ENCODE results near the gene ERI2. TPM values are rescaled to one million over a fixed set of nuclear protein-coding genes. Genes with fewer than 3 reads are reported as not detected.
"Not testable (repeated sequence)": the region's sequence is repeated elsewhere in the genome, so short reads cannot be mapped to it uniquely, and the experiment has no call there.

The ERI2 gene
- total and polyA plus RNA-seq, 10 donors = 2.5 to 15.3 (median 8.0) TPM

DNA sequence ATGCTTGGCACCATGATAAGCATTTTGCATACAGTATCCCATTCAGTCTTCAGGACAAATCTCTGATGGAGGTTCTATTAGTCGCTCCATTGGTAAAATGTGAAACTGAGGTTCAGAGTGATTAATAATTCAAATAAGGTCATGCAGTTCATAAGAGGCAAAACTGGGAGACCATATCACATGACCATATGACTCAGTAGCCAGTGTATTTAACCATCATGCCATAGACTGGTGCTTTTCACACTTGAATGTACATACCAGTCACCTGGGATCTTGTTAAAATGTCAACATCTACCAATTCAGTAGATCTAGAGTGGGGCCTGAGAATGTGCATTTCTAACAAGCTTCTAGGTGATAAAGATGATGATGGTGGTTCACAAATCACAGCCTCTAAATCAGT lies 38.2 kb downstream of the ERI2 start:
- Histone ChIP-seq H3K27me3 (replicated peaks in 1 of 7) (no peaks in the 10 kb centered on the region), H3K4me1 (peaks cover 0 to 14% (median 9%) of the 10 kb centered on the region in 6 donors), H3K9me3 (no peaks in the 10 kb centered on the region), H3K4me3 (no peak overlapping the region), H3K36me3 (no peaks in the 10 kb centered on the region), H3K27ac (no peak overlapping the region)
- WGBS, 5 donors = 87 to 100% (median 96%) methylated on average over 1 of the region's 1 CpG
- intact Hi-C loops (cut with DNase I; ENCODE audit: low total_unique reads) = no loop called here
- no peak for DNase-seq
- TF ChIP-seq POLR2AphosphoS5 (IDR thresholded peaks at IDR 0.05) (no peak), POLR2A (IDR thresholded peaks at IDR 0.05) (no peak)
- TF ChIP-seq, protein P1, sequence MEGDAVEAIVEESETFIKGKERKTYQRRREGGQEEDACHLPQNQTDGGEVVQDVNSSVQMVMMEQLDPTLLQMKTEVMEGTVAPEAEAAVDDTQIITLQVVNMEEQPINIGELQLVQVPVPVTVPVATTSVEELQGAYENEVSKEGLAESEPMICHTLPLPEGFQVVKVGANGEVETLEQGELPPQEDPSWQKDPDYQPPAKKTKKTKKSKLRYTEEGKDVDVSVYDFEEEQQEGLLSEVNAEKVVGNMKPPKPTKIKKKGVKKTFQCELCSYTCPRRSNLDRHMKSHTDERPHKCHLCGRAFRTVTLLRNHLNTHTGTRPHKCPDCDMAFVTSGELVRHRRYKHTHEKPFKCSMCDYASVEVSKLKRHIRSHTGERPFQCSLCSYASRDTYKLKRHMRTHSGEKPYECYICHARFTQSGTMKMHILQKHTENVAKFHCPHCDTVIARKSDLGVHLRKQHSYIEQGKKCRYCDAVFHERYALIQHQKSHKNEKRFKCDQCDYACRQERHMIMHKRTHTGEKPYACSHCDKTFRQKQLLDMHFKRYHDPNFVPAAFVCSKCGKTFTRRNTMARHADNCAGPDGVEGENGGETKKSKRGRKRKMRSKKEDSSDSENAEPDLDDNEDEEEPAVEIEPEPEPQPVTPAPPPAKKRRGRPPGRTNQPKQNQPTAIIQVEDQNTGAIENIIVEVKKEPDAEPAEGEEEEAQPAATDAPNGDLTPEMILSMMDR (IDR thresholded peaks at IDR 0.05 in 8 of 11, conservative IDR thresholded peaks at IDR 0.05 in 3 of 11) = no peak

DNA sequence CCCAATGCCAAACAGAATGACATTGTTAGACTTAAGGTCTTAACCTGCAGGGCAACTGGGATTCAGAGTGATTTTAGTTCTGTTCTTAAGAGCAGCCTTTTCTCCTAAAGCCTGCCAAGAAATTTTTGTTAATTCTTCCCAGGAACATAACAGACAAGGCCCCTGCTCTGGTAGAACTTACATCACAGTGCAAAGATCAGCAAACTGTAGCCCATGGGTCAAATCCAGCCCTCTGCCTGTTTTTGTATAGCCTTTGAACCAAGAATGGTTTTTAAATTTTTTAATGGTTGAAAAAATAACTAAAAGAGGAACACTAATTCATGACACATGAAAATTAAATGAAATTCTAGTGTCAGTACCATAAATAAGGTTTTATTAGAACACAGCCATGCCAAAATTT lies 38.7 kb downstream of the ERI2 start:
- intact Hi-C loops (cut with DNase I; ENCODE audit: low total_unique reads) = no loop called here
- Histone ChIP-seq H3K27me3 (replicated peaks in 1 of 7) (no peaks in the 10 kb centered on the region), H3K36me3 (no peaks in the 10 kb centered on the region), H3K9me3 (no peaks in the 10 kb centered on the region), H3K27ac (no peak overlapping the region), H3K4me1 (peaks cover 0 to 20% (median 13%) of the 10 kb centered on the region in 6 donors), H3K4me3 (no peak overlapping the region)
- TF ChIP-seq POLR2AphosphoS5 (IDR thresholded peaks at IDR 0.05) = no peak
- TF ChIP-seq, protein P1 (IDR thresholded peaks at IDR 0.05 in 8 of 11, conservative IDR thresholded peaks at IDR 0.05 in 3 of 11) = no peak
- no peak for DNase-seq

DNA sequence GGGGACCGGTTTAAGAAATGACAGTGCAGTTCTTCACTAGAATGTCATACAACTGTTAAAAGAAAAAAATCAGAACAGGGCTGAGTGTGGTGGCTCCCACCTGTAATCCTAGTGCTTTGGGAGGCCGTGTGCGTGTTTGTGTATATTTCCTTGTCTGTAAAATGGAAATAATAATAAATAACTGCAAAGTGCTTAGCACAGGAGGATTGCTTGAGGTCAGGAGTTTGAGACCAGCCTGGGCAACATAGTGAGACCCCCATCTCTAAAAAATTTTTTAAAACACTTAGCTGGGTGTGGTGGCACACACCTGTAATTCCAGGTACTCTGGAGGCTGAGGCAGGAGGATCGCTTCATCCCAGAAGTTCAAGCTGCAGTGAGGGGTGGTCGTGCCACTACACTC lies 40.0 kb downstream of the ERI2 start:
- no peak for DNase-seq
- Histone ChIP-seq H3K4me3 (no peak overlapping the region), H3K36me3 (no peaks in the 10 kb centered on the region), H3K27ac (no peak overlapping the region), H3K9me3 (no peaks in the 10 kb centered on the region), H3K27me3 (replicated peaks in 1 of 7) (no peaks in the 10 kb centered on the region), H3K4me1 (peaks cover 0 to 23% (median 13%) of the 10 kb centered on the region in 6 donors)
- intact Hi-C loops (cut with DNase I; ENCODE audit: low total_unique reads) = no loop called here
- TF ChIP-seq POLR2A (IDR thresholded peaks at IDR 0.05) (no peak), POLR2AphosphoS5 (IDR thresholded peaks at IDR 0.05) (no peak)
- TF ChIP-seq, protein P1 (IDR thresholded peaks at IDR 0.05 in 8 of 11, conservative IDR thresholded peaks at IDR 0.05 in 3 of 11) = no peak
- WGBS, 5 donors = 91 to 97% (median 94%) methylated on average over 5 of the region's 5 CpGs

DNA sequence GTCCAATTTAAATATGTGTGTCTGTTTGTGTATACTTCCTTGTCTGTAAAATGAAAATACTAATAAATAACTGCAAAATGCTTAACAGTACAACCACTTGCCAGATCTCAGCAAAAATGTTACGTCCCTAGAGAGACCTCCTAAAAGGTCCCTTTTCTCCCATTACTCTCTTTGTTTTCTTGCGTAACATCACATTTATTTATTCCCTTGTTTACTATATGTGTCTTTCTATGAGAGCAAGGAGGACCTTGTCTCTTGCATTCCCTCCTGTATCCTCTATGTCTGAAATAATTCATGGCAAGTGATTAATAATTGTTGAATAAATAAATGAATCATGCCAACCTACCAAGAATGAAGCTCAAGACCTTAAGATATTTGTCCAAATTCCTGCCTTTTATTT lies 40.5 kb downstream of the ERI2 start:
- peaks cover 0 to 2% (median 0%) of the 10 kb centered on the region in 8 donors for H3K9me3 ChIP-seq
- H3K27ac ChIP-seq = no peak overlapping the region
- intact Hi-C loops (cut with DNase I; ENCODE audit: low total_unique reads) = no loop called here
- no peak for DNase-seq
- H3K4me3 ChIP-seq = no peak overlapping the region
- H3K4me1 ChIP-seq = peaks cover 0 to 23% (median 13%) of the 10 kb centered on the region in 6 donors
- whole genome bisulfite sequencing, 5 donors = 93 to 97% (median 96%) methylated on average over 2 of the region's 2 CpGs
- H3K27me3 ChIP-seq (replicated peaks in 1 of 7) = no peaks in the 10 kb centered on the region
- TF ChIP-seq POLR2A (IDR thresholded peaks at IDR 0.05) = no peak
- TF ChIP-seq, protein P1 (IDR thresholded peaks at IDR 0.05 in 8 of 11, conservative IDR thresholded peaks at IDR 0.05 in 3 of 11) = no peak
- TF ChIP-seq POLR2AphosphoS5 (IDR thresholded peaks at IDR 0.05) = no peak
- H3K36me3 ChIP-seq = no peaks in the 10 kb centered on the region

DNA sequence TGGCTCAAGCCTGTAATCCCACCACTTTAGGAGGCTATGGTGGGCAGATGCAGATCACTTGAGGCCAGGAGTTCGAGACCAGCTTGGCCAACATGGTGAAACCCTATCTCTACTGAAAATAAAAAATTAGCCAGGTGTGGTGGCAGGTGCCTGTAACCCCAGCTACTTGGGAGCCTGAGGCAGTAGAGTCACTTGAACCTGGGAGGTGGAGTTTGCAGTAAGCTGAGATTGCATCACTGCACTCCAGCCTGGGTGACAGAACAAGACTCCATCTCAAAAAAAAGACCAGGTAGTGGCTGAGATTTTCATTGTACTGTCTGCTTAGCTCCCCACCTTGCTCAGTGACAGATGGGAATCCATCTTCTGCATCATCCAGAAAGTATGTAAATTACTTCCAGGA lies 41.8 kb downstream of the ERI2 start:
- H3K27me3 ChIP-seq (replicated peaks in 1 of 7); H3K4me3 ChIP-seq; H3K36me3 ChIP-seq; DNase-seq; intact Hi-C loops (cut with DNase I; ENCODE audit: low total_unique reads): not testable (repeated sequence)
- WGBS, 5 donors = 79 to 100% (median 88%) methylated on average over 1 of the region's 1 CpG
- Histone ChIP-seq H3K4me1 (peaks cover 0 to 23% (median 13%) of the 10 kb centered on the region in 6 donors), H3K9me3 (peaks cover 0 to 14% (median 0%) of the 10 kb centered on the region in 8 donors), H3K27ac (peak overlapping the region in 5 of 8 donors; percentile 79 to 86 (median 81))
